NCI-H2196 treated with DMSO at 0.1 percent for 48 hours (cell line): ENCODE measurements around the gene KRTAP1-1.
"Not testable (repeated sequence)": the region's sequence is repeated elsewhere in the genome, so short reads cannot be mapped to it uniquely, and the experiment has no call there.

Experiments used
- DNase-seq: peaks from one replicate; lab custom pipeline; 2025; ENCODE audit not compliant: unreplicated experiment; lab: John Stamatoyannopoulos, UW

KRTAP1-1 gene

DNA sequence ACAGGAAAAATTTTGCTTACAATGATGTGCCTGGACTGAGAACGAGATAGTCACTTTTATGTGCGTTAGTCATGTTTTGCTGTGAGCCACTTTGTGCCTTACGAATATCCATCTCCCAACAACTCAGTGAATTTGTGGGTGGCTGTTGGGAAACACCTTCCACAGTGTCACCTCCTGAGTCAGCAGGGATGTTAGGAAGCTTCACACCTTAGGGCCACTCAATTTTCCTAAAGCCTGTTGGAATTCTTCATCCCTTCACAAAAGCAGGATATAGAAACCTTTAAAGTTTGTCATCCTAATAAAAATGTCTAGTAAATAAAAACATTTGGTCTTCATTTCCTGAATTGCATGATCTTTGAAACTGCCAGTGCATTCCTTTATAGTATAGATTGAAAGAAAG is 28.1 kb downstream of the KRTAP1-1 start:
- DNase-seq = no peak

DNA sequence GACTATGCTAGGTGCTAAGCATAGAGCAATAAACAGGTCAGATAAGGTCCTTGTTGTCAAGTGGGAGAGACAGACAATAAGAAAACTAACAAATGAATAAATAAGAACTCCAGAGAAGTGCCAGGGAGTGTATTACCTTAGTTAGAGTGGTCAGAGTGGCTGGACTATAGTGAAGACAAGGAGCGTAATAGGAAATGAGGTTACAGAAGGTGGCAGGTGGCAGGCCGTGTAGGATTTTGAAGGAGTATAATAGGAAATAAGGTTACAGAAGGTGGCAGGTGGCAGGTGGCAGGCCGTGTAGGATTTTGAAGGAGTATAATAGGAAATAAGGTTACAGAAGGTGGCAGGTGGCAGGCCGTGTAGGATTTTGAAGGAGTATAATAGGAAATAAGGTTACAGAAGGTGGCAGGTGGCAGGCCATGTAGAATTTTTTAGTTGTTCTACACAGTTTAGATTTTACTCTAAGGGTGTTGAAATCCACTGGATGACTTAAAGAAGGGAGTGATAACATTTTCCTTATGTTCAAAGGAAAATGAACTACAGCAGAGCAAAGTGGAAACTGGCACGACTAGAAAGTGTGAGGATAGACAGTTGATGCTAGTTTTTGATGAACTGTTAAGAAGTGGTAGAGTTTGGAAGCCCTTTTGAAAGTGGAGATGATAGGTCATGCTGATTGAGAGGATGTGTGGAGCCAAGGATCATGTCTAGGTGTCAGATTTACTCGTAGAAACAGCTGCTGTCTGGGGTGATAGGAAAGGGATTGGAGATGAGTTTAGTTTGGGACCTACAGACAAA is 28.7 kb downstream of the KRTAP1-1 start:
- no peak for DNase-seq

DNA sequence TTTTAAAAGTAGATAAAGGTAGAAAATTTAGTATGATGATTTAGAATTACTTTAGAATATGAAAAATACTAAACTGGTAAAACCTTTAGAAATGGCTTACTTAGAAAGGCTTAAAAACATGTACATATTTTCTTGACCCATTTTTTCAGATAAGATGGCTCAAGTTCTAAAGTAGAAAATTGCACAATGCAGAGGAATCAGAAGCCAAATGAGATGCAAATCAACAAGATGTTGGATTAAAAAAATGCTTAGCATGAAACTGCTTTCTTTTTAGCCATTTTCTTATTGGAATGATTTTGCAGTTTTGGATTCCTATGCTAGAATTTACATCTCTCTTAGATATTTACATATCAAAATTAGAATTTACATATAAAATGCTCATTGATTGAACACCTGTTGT is 30.8 kb downstream of the KRTAP1-1 start:
- DNase-seq = no peak

DNA sequence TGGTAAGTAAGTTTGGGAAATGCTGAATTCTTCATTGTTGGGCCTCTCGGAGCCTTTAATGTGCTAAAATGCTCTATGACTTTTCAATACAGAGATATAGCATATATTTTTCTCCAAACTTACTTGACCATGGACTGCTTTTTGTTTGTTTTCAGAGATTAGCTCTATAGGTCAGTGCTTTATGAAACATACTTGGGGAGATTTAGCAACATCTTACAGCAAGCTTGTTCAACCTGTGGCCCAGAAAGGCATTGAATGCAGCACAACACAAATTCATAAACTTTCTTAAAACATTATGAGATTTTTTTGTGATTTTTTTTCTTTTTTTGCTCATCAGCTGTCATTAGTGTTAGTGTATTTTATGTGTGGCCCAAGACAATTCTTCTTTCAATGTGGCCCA is 31.3 kb downstream of the KRTAP1-1 start:
- no peak for DNase-seq

DNA sequence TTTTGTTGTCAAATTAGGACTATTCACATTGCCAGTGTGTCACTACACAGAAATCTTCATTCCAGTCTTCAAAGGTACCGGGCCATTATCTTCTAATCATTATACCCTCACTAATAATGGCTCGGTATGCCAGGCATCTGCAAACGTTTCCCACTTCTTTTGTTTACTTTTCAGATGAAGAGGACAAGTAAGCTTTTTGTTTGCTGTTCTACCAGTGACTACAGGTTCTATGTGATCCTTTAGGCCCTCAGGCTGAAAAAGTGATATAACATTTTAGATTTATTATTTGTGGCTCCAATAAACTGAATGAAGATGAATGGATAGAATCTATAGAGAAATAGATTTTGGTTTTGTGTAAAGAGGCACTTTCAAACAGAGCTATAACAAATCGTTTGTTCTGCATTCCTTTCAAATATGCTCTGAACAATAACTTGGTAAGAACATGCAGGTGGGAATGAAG is 31.9 kb downstream of the KRTAP1-1 start:
- DNase-seq = no peak

DNA sequence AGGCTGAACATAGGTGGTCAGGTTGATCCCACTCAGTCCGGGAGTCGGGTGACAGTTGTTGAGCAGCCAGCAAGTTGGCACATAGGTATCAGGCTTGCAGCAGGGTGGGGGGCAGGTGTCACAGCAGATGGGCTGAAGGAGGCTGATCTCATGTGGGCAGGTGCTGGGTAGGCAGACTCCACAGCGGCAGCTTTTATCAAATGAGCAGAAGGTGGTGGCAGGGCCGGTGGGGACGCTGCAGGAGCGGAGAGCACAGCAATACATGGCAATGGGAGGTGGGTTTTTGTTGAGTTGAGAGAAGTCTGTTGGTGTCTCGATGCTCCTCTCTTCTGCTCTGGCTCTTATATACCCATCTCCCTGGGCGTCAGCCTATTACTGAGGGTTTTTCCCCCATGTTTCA is 32.4 kb downstream of the KRTAP1-1 start, which contains the start of gene KRTAP3-1:
Gene KRTAP3-1, minus strand, starts transcription at position 318 of the 400 bp plus-strand sequence. Its CDS starts 54 bp downstream, at position 264.
- no peak for DNase-seq

DNA sequence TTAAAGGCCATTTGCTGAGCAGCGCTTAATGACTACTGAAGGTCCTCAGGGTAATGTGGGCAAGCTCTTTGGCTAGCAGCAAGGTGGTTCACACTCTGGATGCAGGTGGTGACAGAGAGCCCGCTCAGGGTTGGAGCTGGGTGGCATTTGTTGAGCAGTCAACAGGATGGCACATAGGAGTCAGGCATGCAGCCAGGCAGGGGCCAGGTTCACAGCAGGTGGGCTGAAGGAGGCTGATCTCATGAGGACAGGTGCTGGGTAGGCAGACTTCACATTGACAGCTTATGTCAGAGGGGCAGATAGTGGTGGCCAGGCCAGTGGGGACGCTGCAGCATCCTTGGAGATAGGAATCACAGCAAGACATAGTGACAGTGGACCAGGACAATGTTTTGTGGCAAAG is 36.9 kb downstream of the KRTAP1-1 start:
- no peak for DNase-seq

DNA sequence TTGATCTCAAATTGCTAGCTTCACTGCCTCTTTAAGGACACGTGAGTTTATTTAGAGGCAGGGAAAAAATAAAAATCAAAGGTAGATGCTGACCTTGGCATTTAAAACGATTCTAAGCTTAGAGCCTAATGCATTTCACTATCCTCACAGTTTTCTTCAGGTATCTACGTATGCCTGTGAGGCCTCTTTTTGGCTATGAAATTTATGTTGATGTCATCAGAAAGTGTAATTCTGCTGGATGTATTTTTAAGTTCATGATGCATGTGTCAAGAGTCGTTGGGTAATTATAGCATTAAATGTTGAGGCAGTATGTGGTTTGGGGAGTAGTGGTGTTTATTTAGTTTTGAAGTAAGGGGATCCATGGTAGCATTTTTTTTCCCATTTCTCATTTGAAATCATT is 37.3 kb downstream of the KRTAP1-1 start:
- DNase-seq = no peak

DNA sequence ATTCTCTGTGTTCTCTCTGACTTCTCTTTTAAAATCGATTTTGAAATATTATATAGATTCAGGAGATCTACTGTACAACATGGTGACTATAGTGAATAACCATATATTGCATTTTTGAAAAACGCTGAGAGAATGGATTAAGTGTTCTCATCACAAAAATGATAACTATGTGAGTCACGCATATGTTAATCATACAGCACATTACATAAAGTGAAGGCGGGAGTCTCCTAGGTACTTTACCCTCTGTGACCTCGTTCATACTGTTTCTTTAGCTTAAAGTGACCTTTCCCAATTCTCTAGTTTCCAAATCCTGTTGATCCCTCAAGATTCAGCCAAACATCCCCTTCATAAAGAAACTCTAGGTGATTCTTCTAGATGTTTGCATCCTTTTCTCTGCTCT is 38.4 kb downstream of the KRTAP1-1 start:
- no peak for DNase-seq

DNA sequence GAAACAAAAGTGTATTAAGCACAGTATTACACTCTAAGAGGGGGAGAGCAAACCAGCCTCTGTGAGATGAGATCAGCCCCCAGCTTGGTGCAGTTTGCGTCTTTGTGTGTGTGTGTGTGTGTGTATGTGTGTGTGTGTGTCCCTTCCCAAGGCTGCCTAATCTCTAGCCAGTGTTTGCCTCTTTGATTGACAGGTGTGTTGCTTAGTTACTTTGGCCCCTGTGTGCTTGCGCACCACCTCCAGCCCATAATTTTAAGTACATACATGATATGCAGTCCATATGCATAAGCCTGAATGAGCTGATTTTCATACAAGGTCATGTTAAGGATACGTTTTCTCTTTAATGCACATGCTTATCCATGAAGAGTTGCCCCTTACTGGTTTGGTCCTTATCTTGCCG is 39.5 kb downstream of the KRTAP1-1 start:
- no peak for DNase-seq

DNA sequence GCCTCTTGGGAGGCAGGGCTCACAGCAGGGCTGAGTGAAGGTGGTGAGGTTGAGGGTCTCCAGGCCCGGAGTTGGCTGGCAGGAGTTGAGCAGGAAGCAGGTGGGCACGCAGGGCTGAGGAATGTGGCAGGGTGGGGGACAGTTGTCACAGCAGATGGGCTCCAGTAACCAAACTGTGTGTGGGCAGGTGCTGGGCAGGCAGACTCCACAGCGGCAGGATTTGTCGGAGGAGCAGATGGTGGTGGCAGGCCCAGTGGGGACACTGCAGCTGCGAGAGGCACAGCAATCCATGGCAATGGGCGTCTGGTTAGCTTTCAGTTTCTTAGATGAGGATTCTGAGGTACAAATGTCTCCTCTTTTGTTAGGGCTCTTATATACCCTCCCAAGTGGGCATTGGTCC is 41.7 kb downstream of the KRTAP1-1 start, which contains the start of gene KRTAP3-2:
Gene KRTAP3-2, minus strand, starts transcription at position 344 of the 400 bp plus-strand sequence. Its CDS starts 53 bp downstream, at position 291.
- DNase-seq = not testable (repeated sequence)

DNA sequence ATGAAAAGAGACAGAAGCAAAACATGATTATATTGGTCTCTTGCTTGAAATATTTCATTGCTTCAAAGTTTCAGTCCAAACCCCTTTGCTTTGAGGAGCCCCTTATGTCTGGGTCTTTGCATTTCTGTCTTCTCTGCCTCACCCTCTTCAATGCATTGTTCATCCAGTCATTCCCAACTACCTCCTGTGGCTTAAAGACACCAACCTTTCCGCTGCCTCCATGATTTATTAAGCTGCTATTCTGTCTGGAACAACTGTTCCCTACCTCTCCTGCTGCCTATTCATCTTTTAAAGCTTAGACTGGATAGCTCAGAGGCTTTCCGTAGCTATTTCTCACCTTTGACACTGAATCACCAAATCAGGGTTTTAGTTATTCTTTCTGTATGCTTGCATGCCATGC is 43.9 kb downstream of the KRTAP1-1 start:
- DNase-seq = no peak

DNA sequence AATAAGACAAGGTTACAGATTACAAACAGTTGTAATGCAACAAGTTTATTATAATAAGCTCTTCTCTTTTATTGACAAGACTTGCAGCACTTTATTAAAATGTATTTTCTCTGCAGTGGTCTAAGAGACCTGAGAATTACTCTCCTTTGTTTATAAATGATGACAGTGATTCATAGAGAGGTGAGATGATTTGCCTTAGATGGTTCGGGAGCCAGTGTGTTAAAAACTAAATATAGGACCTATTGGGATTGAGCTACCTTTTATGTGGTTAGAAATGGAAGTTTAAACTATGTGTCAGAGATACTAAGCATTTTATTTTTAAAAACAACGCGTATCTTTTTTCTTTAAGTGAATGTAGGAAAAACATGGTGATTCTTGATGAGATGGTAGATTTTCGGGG is 44.4 kb downstream of the KRTAP1-1 start:
- no peak for DNase-seq

DNA sequence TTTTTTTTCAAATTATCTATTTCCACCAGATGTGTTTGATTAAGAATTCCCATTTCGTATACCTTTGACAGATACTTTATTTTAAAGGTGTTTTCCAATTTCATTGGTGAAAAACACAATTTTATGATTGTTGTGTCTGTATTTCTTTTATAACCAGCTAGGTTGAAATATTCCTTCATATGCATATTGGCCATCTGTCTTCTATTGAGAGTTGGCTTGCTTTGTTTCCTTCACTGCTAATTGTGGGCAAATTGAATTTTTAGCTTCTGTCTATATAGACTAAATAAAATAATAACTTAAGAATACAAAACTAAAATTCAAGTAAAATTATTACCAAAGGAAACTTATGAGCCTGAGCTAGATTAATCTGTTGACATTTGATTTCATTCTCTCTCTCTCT is 46.1 kb downstream of the KRTAP1-1 start:
- DNase-seq = no peak

DNA sequence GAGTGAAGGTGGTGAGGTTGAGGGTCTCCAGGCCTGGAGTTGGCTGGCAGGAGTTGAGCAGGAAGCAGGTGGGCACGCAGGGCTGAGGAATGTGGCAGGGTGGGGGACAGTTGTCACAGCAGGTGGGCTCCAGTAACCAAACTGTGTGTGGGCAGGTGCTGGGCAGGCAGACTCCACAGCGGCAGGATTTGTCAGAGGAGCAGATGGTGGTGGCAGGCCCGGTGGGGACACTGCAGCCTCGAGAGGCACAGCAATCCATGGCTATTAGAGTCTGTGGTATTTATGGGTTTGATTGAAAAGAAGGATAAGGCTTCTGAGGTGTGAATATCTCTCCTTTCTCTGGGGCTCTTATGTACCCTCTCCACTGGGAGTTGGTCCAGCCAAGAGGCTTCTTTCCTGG is 47.4 kb downstream of the KRTAP1-1 start, which contains the start of gene KRTAP3-3:
Gene KRTAP3-3, minus strand, starts transcription at position 326 of the 400 bp plus-strand sequence. Its CDS starts 67 bp downstream, at position 259.
- no peak for DNase-seq

DNA sequence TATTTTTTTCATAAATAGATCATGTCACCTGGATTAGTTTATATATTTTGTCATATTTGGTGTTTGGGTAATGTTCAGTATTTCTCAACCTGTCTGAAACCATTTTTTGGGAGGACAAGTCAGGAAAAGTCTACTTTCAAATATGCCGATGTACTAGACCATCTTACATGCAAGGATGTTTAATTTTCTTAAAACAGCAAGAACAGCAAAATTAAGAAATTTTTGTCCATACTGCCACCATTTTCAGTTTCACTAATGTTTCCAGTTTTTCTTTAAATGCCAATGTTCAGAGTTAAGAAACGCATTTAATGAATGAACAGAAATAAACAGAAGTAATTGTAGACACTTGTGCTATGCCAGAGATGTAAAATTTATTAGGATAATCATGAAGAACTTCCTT is 48.2 kb downstream of the KRTAP1-1 start:
- DNase-seq = no peak

DNA sequence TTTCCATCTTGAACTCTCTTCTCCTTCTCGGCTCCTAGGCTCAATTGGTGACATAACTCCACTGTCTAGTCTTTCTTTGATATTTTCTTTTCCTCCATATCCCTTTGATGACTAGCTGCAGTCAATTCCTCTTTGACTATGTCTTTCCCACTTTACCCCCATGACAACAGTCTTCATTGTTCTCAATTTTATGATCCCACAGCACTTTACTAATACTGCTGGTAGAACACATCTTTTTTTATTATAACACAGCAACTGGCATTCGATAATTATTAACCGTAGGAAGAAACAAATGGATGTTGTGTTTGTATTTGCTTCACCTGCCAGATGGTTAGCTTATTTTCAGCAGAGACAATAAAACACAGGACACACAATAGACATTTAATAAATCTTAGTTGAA is 48.6 kb downstream of the KRTAP1-1 start:
- no peak for DNase-seq
